Natural killer cell (primary cell): ENCODE measurements around the gene FAM53B. TPM values are rescaled to one million over a fixed set of nuclear protein-coding genes. Genes with fewer than 3 reads are reported as not detected.

Experiments used
- ATAC-seq, 3 donors: fragments of 150-1000 bp in 2 of 3; fragments of 200-7000 bp in 1 of 3; cut with Tn5 transposase; 1 replicate in 1 of 3; 2 replicates in 2 of 3; pipeline ENCODE4 v1.10.0; 2021; ENCODE audit warnings: mild to moderate bottlenecking in 2 of 3, moderate library complexity in 2 of 3
- DNase-seq, 2 donors: peaks; one replicate each; pipeline versions ENCODE4 v3.0.0 to v3.0.0-alpha.2; 2013 to 2021; ENCODE audit warnings: mixed read lengths in 1 of 2
- H3K27ac ChIP-seq: one replicate; pipeline ENCODE4 v1.5.1; 2013; ENCODE audit warnings: mild to moderate bottlenecking, low read length
- H3K27me3 ChIP-seq: one replicate; pipeline ENCODE4 v1.6.1; 2013; ENCODE audit warnings: low read length; ENCODE audit not compliant: control insufficient read depth, insufficient read depth
- H3K36me3 ChIP-seq: one replicate; pipeline ENCODE4 v1.6.1; 2013; ENCODE audit warnings: low read length; ENCODE audit not compliant: control insufficient read depth, insufficient read depth
- H3K4me1 ChIP-seq: one replicate; pipeline ENCODE4 v1.6.1; 2013; ENCODE audit warnings: low read length; ENCODE audit not compliant: control insufficient read depth, insufficient read depth
- H3K4me3 ChIP-seq: one replicate; pipeline ENCODE4 v1.5.1; 2013; ENCODE audit warnings: low read length
- H3K9me3 ChIP-seq: one replicate; pipeline ENCODE4 v1.6.1; 2013; ENCODE audit warnings: low read length; ENCODE audit not compliant: control insufficient read depth, insufficient read depth
- H3K27ac Mint-ChIP-seq, 2 donors: one replicate each; pipeline ENCODE4 v1.8.0; 2022; ENCODE audit warnings: mild to moderate bottlenecking in 2 of 2, mixed read lengths in 2 of 2, moderate library complexity in 1 of 2
- H3K27me3 Mint-ChIP-seq, 2 donors: one replicate each; pipeline ENCODE4 v1.8.0; 2022; ENCODE audit warnings: low read depth in 2 of 2, mixed read lengths in 2 of 2
- H3K36me3 Mint-ChIP-seq: one replicate; pipeline ENCODE4 v1.8.0; 2022; ENCODE audit warnings: mixed read lengths
- H3K4me1 Mint-ChIP-seq, 2 donors: one replicate each; pipeline ENCODE4 v1.8.0; 2022; ENCODE audit warnings: mixed read lengths in 2 of 2
- H3K4me3 Mint-ChIP-seq: one replicate; pipeline ENCODE4 v1.8.0; 2022; ENCODE audit warnings: mild to moderate bottlenecking, moderate library complexity, mixed read lengths
- H3K9me3 Mint-ChIP-seq, 2 donors: one replicate each; pipeline ENCODE4 v1.8.0; 2022; ENCODE audit warnings: mixed read lengths in 2 of 2
- CTCF ChIP-seq: fragments of 200-600 bp; IDR thresholded peaks from one replicate; pipeline ENCODE4 v1.8.0; 2022; ENCODE audit warnings: antibody characterized with exemption
- WGBS: methylation state at CpG from one replicate; pipeline ENCODE4 v1.1.7; 2013; ENCODE audit warnings: missing lambda C conversion rate; ENCODE audit not compliant: insufficient coverage; 5-methylcytosine and 5-hydroxymethylcytosine counted together
- intact Hi-C: fragments of 100-400 bp; cut with micrococcal nuclease; formaldehyde crosslinking; loops from one replicate; pipeline ENCODE4 v1.14.2; 2022
- total RNA-seq, 4 donors: library from RNA; stranded (reverse); fragments of 120-200 nt in 1 of 4; gene quantifications; one replicate each; pipeline versions ENCODE4 v1.2.3 to v1.2.4, GENCODE V29; 2013 to 2022

The FAM53B gene
- total RNA-seq, 3 donors from 2014 or later (not counting 1 experiment from before 2014, with no cell fraction given), result 77.4 to 172 (median 121) TPM

GRCh38 chr10:124650820-124651401, 93.3 kb downstream of the FAM53B start:
- H3K4me3 ChIP-seq, result no peak overlapping the region
- WGBS, result 13% methylated on average over 12 of the region's 13 CpGs
- no peaks in the 10 kb centered on the region for H3K27me3 Mint-ChIP-seq
- no peaks in the 10 kb centered on the region for H3K36me3 Mint-ChIP-seq
- intact Hi-C loops, result loop anchor here (1.0 to 10.0 kb wide), 9 partner anchors 8 to 876 kb away; no protein-coding TSS in a partner anchor
- H3K9me3 Mint-ChIP-seq, result no peaks in the 10 kb centered on the region
- peak; percentile 81 to 87 for DNase-seq
- peaks cover 100% of the 10 kb centered on the region for H3K4me1 ChIP-seq
- peak overlapping the region; percentile 90 for H3K4me3 Mint-ChIP-seq
- TF ChIP-seq CTCF, result no peak
- H3K4me1 Mint-ChIP-seq, result peaks cover 56 to 90% of the 10 kb centered on the region in 2 donors
- H3K36me3 ChIP-seq, result peaks cover 7% of the 10 kb centered on the region
- ATAC-seq, result peak; percentile 57 to 77 (median 75)
- peak overlapping the region; percentile 84 for H3K27ac ChIP-seq
- H3K27me3 ChIP-seq, result no peaks in the 10 kb centered on the region
- peak overlapping the region; percentile 97 to 99 for H3K27ac Mint-ChIP-seq
- no peaks in the 10 kb centered on the region for H3K9me3 ChIP-seq

DNA sequence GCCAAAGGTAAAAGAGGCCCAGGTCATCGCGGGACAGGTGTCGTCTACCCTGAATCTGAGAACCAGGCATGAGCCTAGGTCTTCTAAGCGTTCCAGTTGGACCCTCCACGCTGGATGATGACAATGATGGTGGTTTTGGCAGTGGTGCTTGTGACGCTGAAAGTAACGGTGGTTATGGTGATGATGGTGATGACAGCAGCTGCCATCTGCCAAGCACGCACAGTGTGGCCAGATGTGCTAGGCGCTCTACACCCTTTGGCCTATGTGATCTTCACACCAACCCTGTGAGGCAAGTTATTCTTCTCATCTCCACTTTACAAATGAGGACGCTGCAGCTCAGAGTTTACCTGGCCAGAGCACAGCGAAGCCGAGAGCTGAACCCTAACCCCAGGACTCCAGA, 93.9 kb downstream of the FAM53B start:
- 61% methylated on average over 12 of the region's 12 CpGs for WGBS
- Histone ChIP-seq H3K27ac (peak overlapping the region; percentile 84), H3K4me1 (peaks cover 100% of the 10 kb centered on the region), H3K9me3 (no peaks in the 10 kb centered on the region), H3K4me3 (no peak overlapping the region), H3K27me3 (no peaks in the 10 kb centered on the region), H3K36me3 (peaks cover 2% of the 10 kb centered on the region)
- peak; percentile 63 to 80 (median 76) for ATAC-seq
- intact Hi-C loops, result loop anchor here (1.0 to 10.0 kb wide), 9 partner anchors 9 to 875 kb away; no protein-coding TSS in a partner anchor
- H3K9me3 Mint-ChIP-seq, result no peaks in the 10 kb centered on the region
- DNase-seq, result peak; percentile 70 to 81
- H3K4me1 Mint-ChIP-seq, result peaks cover 50 to 87% of the 10 kb centered on the region in 2 donors
- H3K27me3 Mint-ChIP-seq, result no peaks in the 10 kb centered on the region
- no peak for TF ChIP-seq CTCF
- H3K4me3 Mint-ChIP-seq, result peak overlapping the region; percentile 90
- H3K27ac Mint-ChIP-seq, result peak overlapping the region; percentile 97 to 99
- no peaks in the 10 kb centered on the region for H3K36me3 Mint-ChIP-seq

DNA sequence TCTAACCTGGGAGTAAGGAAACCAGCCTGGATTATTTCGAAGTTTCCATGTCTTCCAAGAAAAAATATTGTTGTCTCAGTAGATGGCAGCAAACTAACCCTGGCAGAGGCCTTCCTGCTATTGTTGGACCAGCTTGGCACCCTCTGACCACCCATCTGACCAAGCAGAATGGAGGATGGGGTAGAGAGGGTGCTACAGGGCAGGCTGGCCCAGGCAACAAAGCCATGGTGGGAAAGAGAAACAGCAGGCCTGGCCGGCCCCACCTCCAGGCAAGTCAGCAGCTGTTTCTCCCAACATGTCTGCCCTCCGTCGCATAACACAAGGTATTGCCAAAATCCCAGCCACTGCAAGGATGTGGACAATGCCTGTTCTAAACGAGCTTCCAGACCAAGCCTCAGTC, 95.0 kb downstream of the FAM53B start:
- no peak for ATAC-seq
- 64% methylated on average over 5 of the region's 5 CpGs for WGBS
- no peaks in the 10 kb centered on the region for H3K9me3 ChIP-seq
- Mint-ChIP-seq H3K9me3 (no peaks in the 10 kb centered on the region), H3K27me3 (no peaks in the 10 kb centered on the region), H3K36me3 (no peaks in the 10 kb centered on the region), H3K27ac (peak overlapping the region; percentile 97 to 99), H3K4me3 (peak overlapping the region; percentile 69), H3K4me1 (peaks cover 50 to 87% of the 10 kb centered on the region in 2 donors)
- intact Hi-C loops, result no loop called here
- no peaks in the 10 kb centered on the region for H3K27me3 ChIP-seq
- no peak for DNase-seq
- H3K4me1 ChIP-seq, result peaks cover 100% of the 10 kb centered on the region
- peak overlapping the region; percentile 84 for H3K27ac ChIP-seq
- no peak for TF ChIP-seq CTCF
- H3K36me3 ChIP-seq, result no peaks in the 10 kb centered on the region
- H3K4me3 ChIP-seq, result no peak overlapping the region
